Neuron (in vitro differentiated cells): ENCODE measurements around the gene ZNF248.

ENCODE experiments used
- H2AFZ ChIP-seq: one replicate; pipeline ENCODE4 v1.6.1; 2013; ENCODE audit warnings: low read depth, mild to moderate bottlenecking, inconsistent platforms, low read length, moderate library complexity
- H3K27me3 ChIP-seq: one replicate; pipeline ENCODE4 v1.6.1; 2013; ENCODE audit warnings: low read length; ENCODE audit not compliant: insufficient read depth
- H3K36me3 ChIP-seq: one replicate; pipeline ENCODE4 v1.6.1; 2013; ENCODE audit warnings: low read length; ENCODE audit not compliant: insufficient read depth
- H3K4me1 ChIP-seq: one replicate; pipeline ENCODE4 v1.6.1; 2013; ENCODE audit warnings: low read length; ENCODE audit not compliant: insufficient read depth
- H3K4me3 ChIP-seq: 2 replicates; pipeline ENCODE4 v1.5.1; 2013; ENCODE audit warnings: mild to moderate bottlenecking, low read length, moderate library complexity
- H3K9me3 ChIP-seq: one replicate; pipeline ENCODE4 v1.6.1; 2013; ENCODE audit warnings: low read length

ZNF248 gene

DNA sequence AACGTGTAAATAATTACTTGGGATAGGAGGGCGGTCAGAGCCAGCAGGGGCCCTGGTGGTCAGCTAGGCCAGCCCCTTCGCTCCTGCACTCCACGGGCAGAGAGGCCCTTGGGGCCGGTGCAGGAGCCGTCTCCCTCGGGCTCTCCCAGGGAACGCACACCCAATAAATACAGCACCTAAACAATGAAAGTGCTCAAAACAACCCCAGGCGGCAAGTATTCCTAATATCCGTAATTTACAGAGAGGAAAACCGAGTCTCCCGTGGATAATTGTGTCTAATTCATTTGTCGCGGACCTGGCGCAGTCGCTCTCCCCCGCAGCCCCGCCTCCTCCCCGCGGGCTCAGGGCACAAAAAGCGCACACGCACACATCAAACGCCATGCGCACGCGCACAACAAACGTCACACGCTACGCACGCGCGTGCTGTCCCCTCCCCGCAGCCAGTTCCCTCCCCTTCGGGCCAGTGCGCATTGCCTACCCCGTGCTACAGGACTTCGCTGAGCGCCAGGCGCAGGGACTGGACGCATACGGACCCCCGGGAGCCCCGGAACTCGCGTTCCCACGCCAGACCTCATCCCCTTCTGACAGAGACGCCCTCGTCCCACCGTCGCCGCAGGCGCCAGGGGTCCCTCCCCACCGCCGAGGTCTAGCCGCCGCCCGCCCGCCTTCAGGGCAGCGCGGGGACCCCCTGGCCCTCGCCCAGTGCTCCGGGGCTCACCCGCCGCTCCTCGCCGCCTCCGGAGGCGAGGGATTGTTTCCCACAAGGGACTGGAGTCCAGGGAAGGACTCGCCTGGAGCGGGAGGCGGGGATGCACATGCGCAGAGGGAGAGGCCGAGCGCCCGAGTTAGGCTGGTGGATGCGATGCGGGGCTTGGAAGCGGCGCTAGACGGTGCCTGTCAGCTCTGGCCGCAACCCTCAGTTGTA is at the start of gene ZNF248:
Gene ZNF248, minus strand, starts transcription at position 324 of the 925 bp plus-strand sequence. CDS start 1,300 bp downstream, outside the sequence.
- Histone ChIP-seq H3K4me1 (no peaks in the 10 kb centered on the region), H3K4me3 (no peak within 1 kb of the TSS)

GRCh38 chr10:37906382-37906781 is 49.0 kb upstream of the ZNF248 start:
- H3K36me3 ChIP-seq = no peaks in the 10 kb centered on the region

More for the DNA sequence above, at the start of gene ZNF248:
- H3K27me3 ChIP-seq = no peaks in the 10 kb centered on the region
- H3K36me3 ChIP-seq = no peaks in the 10 kb centered on the region
- H2AFZ ChIP-seq = no peak within 1 kb of the TSS
- H3K9me3 ChIP-seq = no peaks in the 10 kb centered on the region

DNA sequence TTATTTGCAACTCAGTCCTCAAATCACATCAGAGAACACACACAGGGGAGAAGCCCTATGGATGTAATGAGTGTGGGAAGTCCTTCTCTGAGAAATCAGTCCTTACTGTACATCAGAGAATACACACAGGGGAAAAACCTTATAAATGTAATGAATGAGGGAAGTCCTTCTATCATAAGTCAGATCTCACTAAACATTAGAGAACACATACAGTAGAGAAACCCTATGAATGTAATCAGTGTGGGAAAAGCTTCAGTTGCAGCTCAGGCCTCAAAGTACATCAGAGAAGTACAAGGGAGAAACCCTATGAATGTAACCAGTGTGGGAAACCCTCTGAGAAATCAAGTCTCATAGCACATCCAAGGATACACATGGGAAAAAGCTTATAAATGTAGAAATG is 39.0 kb upstream of the ZNF248 start:
- Histone ChIP-seq H3K4me3 (no peak overlapping the region), H3K27me3 (no peaks in the 10 kb centered on the region), H3K36me3 (no peaks in the 10 kb centered on the region), H3K9me3 (no peaks in the 10 kb centered on the region), H2AFZ (no peak overlapping the region), H3K4me1 (no peaks in the 10 kb centered on the region)

More at GRCh38 chr10:37906382-37906781, 49.0 kb upstream of the ZNF248 start:
- Histone ChIP-seq H3K9me3 (no peaks in the 10 kb centered on the region), H3K4me1 (no peaks in the 10 kb centered on the region), H2AFZ (no peak overlapping the region), H3K27me3 (no peaks in the 10 kb centered on the region), H3K4me3 (no peak overlapping the region)

- no peak overlapping the region for H3K4me3 ChIP-seq
Observed at GRCh38 chr10:37895674-37896073, 38.3 kb upstream of the ZNF248 start.

GRCh38 chr10:37885850-37886249 is 28.4 kb upstream of the ZNF248 start:
- no peaks in the 10 kb centered on the region for H3K4me1 ChIP-seq
- H3K36me3 ChIP-seq = no peaks in the 10 kb centered on the region
- H2AFZ ChIP-seq = no peak overlapping the region
- H3K9me3 ChIP-seq = no peaks in the 10 kb centered on the region
- no peak overlapping the region for H3K4me3 ChIP-seq
- H3K27me3 ChIP-seq = no peaks in the 10 kb centered on the region

More at GRCh38 chr10:37895674-37896073, 38.3 kb upstream of the ZNF248 start:
- H3K27me3 ChIP-seq = no peaks in the 10 kb centered on the region
- no peak overlapping the region for H2AFZ ChIP-seq
- no peaks in the 10 kb centered on the region for H3K4me1 ChIP-seq
- no peaks in the 10 kb centered on the region for H3K36me3 ChIP-seq
- no peaks in the 10 kb centered on the region for H3K9me3 ChIP-seq

GRCh38 chr10:37872955-37873354 is 15.5 kb upstream of the ZNF248 start:
- no peak overlapping the region for H2AFZ ChIP-seq
- no peak overlapping the region for H3K4me3 ChIP-seq
- H3K27me3 ChIP-seq = no peaks in the 10 kb centered on the region
- H3K36me3 ChIP-seq = no peaks in the 10 kb centered on the region
- H3K4me1 ChIP-seq = no peaks in the 10 kb centered on the region
- no peaks in the 10 kb centered on the region for H3K9me3 ChIP-seq

DNA sequence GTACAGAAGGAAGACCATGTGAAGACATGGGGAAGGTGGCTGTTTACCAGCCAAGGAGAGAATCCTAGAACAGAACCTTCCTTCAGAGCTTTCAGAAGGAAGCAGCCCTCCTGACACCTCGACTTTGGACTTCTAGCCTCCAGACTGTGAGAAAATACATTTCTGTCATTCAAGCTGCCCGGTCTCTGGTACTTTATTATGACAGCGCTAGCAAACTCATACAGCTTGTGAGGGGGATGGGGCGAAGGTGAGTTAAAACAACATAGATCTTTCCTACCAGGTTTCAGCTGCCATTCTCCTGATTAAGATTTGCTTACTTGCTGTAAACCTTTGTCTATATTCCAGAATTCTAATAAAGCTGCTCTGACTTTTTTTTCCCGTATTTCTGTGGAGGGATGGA is 14.9 kb upstream of the ZNF248 start:
- Histone ChIP-seq H3K36me3 (no peaks in the 10 kb centered on the region), H3K9me3 (no peaks in the 10 kb centered on the region), H3K27me3 (no peaks in the 10 kb centered on the region), H3K4me3 (no peak overlapping the region), H2AFZ (no peak overlapping the region), H3K4me1 (no peaks in the 10 kb centered on the region)

DNA sequence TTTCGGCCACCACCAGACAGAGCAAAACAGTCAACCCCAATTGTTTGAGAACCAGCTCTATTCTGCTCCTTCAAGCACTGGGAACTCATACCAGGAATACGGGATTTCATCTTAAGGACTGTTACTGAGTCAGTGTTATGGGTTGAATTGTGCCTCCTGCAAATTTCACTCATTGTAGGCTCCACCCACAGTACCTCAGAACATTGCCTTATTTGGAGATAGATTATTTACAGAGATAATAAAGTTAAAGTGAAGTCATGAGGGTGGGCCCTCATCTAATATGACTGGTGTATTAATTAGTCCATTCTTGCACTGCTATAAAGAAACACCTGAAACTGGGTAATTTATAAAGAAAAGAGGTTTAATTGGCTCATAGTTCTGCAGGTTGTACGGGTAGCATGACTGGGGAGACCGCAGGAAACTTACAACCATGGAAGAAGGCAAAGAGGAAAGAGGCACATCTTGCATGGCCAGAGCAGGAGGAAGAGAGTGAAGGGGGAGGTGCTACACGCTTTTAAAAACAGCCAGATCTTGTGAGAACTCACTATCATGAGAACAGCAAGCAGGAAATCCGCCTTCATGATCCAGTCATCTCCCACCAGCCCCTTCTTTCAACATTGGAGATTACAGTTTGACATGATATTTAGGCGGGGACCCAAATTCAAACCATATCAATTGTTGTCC is 14.3 kb upstream of the ZNF248 start:
- Histone ChIP-seq H3K27me3 (no peaks in the 10 kb centered on the region), H3K4me1 (no peaks in the 10 kb centered on the region), H3K4me3 (no peak overlapping the region), H3K36me3 (no peaks in the 10 kb centered on the region), H2AFZ (no peak overlapping the region), H3K9me3 (no peaks in the 10 kb centered on the region)

GRCh38 chr10:37871143-37871542 is 13.7 kb upstream of the ZNF248 start:
- Histone ChIP-seq H3K27me3 (no peaks in the 10 kb centered on the region), H3K4me3 (no peak overlapping the region), H3K4me1 (no peaks in the 10 kb centered on the region), H3K36me3 (no peaks in the 10 kb centered on the region), H3K9me3 (no peaks in the 10 kb centered on the region), H2AFZ (no peak overlapping the region)

DNA sequence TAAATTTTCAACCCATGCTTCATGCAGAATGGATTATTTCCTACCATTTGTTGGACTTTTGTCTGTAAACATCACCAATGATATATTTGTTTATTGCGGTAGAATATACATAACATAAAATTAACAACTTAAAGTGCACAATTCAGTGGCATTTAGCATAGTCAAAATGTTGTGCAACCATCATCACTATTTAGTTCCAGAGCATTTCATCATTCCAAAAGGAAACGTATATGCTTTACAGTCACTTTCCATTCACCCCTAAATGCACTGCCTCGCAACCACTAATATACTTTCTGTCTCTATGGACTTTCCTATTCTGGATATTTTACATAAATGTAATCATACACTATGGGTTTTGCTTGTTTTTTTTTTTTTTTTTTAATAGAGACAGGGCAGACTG is 11.4 kb upstream of the ZNF248 start:
- Histone ChIP-seq H3K36me3 (no peaks in the 10 kb centered on the region), H3K9me3 (no peaks in the 10 kb centered on the region), H2AFZ (no peak overlapping the region), H3K4me1 (no peaks in the 10 kb centered on the region), H3K27me3 (no peaks in the 10 kb centered on the region), H3K4me3 (no peak overlapping the region)

DNA sequence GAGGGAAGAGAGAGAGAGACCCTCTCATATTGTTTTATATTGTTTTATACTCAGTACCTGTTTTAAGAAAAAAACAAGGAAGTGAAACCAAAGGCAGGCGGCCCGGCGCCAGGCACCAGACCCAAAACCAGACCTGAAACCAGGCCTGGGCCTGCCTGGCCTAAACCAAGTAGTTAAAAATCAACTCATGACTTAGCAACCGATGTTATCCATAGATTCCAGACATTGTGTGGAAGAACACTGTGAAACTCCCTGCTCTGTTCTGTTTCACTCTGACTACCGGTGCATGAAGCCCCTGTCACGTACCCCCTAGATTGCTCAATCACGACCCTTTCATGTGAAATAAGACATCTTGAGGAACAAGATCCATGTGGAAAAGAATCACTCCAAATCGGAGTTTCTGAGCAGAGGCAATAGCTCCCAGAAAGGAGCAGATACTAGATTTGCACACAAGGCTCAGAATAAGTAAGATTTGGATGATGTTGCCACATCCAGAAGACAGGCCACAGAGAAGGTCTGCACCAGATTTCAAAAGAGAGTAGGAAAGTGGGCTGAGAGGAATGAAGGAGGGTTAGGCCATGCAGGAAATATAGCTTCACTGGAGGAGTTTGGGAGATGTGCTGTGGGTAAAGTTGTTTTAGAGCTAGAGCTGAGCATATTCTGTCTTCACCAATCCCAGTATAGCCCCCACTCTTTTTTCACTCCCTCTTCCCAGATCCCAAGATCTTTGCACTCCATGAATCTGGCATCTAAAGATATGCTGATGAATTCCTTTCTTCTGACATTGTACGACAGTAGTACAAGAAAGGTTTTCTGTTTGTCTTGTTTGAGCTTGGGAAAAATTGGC is 8.8 kb upstream of the ZNF248 start:
- no peaks in the 10 kb centered on the region for H3K4me1 ChIP-seq
- no peaks in the 10 kb centered on the region for H3K9me3 ChIP-seq
- H3K4me3 ChIP-seq = no peak overlapping the region
- no peak overlapping the region for H2AFZ ChIP-seq
- H3K36me3 ChIP-seq = no peaks in the 10 kb centered on the region
- H3K27me3 ChIP-seq = no peaks in the 10 kb centered on the region

- Histone ChIP-seq H3K4me3 (no peak overlapping the region), H2AFZ (no peak overlapping the region), H3K27me3 (no peaks in the 10 kb centered on the region), H3K9me3 (no peaks in the 10 kb centered on the region), H3K36me3 (no peaks in the 10 kb centered on the region), H3K4me1 (no peaks in the 10 kb centered on the region)
Observed at GRCh38 chr10:37865264-37865663, 7.9 kb upstream of the ZNF248 start.
